ENCODE results near the gene CDKAL1.

CDKAL1 gene

DNA sequence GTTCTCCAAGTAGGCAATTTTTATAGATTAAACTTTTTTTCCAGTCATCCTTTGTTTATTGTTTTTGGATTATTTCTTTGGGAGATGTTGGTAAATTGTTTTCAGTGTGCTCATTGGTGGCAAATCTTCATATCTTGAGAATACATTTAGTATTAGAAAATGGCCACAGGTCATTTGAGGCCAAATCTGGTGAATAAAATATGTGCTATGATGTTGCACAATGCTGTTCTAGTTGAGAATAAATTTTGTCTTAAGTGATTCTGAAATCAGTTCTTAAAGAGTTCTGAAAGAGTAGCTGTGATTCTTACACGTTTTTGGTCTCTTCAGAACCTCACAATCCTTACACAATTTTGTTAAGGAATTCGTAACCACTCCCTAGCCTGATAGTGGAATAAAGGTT, 20.1 kb downstream of the CDKAL1 start:
- Histone ChIP-seq H3K27ac (no peak overlapping the region), H3K4me3 (no peak overlapping the region)
- TF ChIP-seq CTCF (IDR thresholded peaks at IDR 0.05), result no peak
- no peak for DNase-seq (ENCODE audit: low spot score)

- no peak for DNase-seq (ENCODE audit: low spot score)
- no peak for TF ChIP-seq CTCF (IDR thresholded peaks at IDR 0.05)
- Histone ChIP-seq H3K4me3 (no peak overlapping the region), H3K27ac (no peak overlapping the region)
Observed at GRCh38 chr6:20554817-20555216, 20.6 kb downstream of the CDKAL1 start.

GRCh38 chr6:20559924-20560551, 25.8 kb downstream of the CDKAL1 start:
- DNase-seq (ENCODE audit: low spot score), result no peak
- no peak for TF ChIP-seq CTCF (IDR thresholded peaks at IDR 0.05)
- Histone ChIP-seq H3K27ac (no peak overlapping the region), H3K4me3 (no peak overlapping the region)

GRCh38 chr6:20563377-20563776, 29.1 kb downstream of the CDKAL1 start:
- no peak overlapping the region for H3K4me3 ChIP-seq
- no peak for DNase-seq (ENCODE audit: low spot score)
- no peak for TF ChIP-seq CTCF (IDR thresholded peaks at IDR 0.05)

DNA sequence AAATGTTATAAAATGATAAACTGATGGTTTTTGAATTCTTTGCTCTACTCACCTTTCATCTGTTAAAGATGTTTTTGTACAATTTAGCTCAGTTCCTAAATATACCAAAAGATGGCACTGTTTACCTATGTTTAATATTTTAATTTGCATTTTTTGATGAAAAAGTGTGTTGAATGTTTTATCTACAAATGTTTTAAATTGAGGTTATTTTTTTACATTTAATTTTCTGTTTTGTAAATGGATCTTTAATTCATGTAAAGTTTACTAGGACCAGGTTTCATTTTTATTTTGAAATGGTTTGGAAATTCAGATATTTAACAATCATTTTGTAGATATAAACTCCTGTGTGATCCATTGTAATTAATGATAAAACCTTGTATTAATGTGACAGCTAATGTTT, 30.0 kb downstream of the CDKAL1 start:
- no peak overlapping the region for H3K4me3 ChIP-seq
- peak; percentile 33 for TF ChIP-seq CTCF (IDR thresholded peaks at IDR 0.05)
- H3K27ac ChIP-seq, result no peak overlapping the region
- no peak for DNase-seq (ENCODE audit: low spot score)

More at GRCh38 chr6:20563377-20563776, 29.1 kb downstream of the CDKAL1 start:
- no peak overlapping the region for H3K27ac ChIP-seq

- no peak for TF ChIP-seq CTCF (IDR thresholded peaks at IDR 0.05)
- Histone ChIP-seq H3K4me3 (no peak overlapping the region), H3K27ac (no peak overlapping the region)
- no peak for DNase-seq (ENCODE audit: low spot score)
Observed at GRCh38 chr6:20564777-20565176, 30.5 kb downstream of the CDKAL1 start.

- DNase-seq (ENCODE audit: low spot score), result no peak
- H3K27ac ChIP-seq, result no peak overlapping the region
- no peak for TF ChIP-seq CTCF (IDR thresholded peaks at IDR 0.05)
- no peak overlapping the region for H3K4me3 ChIP-seq
Observed at GRCh38 chr6:20565342-20565741, 31.1 kb downstream of the CDKAL1 start.

All from coronary artery (tissue), 2 donors.